HG03378 (cell line): Measurements from ENCODE around the gene PRRT1B.

Source experiments
- ATAC-seq: cut with Tn5 transposase; IDR thresholded peaks from one replicate; pipeline ENCODE4 v1.9.1; 2021; ENCODE audit warnings: mild to moderate bottlenecking, moderate library complexity; ENCODE audit not compliant: unreplicated experiment

Gene PRRT1B

DNA sequence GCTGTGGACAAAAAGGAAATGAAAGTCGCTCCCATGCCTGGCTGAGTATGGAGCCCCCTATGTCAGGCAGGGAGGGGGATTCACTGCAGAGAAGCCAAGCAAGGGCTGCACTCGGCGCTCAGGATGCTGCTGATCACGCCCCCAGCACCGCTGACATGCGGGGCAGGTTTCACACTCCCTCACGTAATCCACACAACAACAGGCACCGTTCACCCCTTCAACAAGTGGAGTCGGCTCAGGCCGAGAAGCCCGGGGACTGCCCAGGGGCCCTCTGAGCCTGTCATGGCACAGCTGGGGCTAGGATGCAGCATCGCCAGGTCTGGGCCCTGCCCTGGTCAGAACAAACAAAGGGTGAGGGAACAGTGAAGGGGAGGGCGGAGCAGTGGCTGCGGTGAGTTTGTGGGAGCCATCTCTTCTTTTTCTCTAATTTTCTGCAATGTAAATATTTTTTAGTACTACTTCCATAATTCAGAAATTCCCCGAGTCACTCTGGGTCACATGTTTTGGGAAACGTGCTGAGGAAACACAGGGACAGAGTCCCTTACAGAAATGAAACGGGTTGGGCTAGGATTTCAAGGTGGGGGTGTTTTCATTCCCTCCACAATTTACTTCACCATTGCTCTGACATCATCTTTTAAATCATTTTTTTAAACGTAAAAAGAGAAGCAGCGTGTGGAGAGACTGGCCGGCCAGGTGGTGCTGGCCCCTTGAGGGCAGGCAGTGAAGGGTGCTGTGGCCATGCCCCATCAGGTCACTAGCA is 49.8 kb downstream of the PRRT1B start:
- ATAC-seq = no peak

DNA sequence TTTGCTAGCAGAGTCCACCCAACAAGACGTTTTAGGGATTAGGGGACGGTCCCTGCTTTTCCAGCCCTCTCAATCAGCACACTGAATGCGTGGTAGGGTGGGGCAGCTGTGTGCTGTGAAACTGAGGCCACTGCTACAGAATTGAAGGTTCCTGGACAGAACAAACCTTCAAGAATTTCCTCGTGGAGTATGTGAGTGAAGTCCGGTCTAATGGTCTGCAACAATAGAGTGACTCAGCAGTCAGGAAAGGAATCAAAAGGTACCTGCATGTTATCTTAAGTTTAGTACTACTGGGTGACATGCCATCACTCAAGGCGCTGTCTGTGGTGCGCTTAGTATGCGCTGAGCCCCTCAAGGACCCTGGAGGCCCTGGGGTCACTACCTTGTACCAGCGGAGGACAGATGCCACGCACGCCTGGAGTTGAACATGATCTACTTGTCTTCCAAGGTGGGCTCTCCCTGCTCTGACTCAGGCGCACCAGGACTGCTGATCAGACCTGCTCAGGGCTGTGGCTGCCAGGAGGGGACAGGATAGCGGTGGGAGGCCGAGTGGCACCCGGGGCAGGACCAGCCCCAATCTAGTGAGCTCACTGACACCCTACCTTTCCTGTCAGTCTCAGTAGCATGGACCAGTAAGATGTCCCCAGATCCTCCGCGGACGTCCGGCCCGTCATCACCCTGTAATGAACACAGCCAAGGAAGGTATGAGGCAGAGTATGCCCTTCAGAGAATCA is 50.5 kb downstream of the PRRT1B start:
- no peak for ATAC-seq

DNA sequence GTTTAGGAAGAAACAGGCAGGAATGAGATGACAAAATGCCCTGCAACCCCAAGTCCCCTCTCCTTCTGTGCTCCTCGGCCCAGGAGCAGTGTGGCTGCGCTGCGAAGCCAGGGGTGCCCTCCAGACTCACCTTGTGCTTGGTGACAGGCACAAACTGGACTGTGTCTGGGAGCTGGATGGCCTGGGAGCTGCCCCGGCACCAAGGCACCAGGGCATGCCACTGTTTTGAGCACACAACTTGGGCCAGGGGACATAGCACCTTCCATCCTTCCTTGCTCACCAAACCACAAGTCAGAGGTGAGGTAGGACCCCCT is 51.1 kb downstream of the PRRT1B start:
- ATAC-seq = no peak

DNA sequence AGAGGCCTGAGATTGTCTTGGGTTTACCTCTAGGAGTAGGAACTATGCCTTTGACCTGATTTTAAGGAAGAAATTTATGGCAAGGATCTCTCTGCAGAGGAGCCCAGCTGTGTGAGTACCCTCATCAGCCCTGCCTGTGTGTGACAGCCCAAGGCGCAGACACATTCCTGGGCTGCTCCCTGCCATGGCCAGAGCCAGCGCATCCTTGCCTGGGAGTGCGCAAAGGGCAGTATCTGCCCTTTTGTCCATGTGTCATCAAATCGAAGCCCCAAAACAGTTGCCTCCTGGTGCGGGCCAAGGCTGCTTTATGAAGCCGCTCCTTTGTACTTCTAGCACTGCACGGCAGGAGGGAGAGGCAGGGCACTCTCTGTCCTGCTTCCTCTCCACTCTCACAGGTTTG is 51.9 kb downstream of the PRRT1B start:
- ATAC-seq = no peak

DNA sequence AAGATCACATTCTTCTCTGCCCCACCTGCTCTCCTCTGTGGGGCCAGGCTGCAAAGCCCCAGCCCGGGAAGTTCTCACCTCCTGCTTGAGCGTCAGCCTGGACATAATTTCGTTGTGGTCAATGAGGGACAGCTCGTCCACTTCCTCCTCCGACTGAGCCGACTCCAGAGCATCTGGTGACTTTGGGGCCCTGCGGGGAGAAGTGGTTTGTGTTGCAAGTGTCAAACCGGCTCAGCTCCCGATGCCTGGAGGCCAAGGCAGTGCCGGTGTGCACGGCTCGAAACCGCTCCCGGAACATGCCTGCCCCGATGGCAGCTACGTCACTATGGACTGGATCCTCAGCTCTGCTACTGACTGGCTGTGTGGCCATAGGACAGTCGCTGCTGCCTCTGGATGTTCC is 52.8 kb downstream of the PRRT1B start:
- ATAC-seq = no peak

DNA sequence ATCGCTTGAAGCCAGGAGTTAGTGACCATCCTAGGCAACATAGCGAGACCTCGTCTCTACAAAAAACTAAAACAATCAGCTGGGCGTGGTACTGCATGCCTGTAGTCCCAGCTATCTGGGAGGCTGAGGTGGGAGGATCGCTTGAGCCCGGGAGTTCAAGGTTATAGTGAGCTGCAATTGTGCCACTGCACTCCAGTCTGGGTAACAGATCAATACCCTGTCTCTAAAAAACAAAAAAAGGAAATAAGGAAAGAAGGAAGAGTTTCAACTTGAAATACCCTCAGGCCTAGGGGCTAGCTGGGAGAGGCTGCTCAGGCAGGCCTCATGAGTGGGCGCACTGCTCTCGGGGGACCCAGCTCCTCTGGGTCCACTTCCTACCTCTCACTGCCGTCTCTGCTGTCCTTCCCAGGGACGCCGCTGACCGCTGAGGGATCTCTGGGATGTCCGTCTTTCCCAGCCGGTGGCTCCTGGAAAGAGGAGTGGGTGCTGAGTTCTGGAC is 56.4 kb downstream of the PRRT1B start:
- no peak for ATAC-seq

DNA sequence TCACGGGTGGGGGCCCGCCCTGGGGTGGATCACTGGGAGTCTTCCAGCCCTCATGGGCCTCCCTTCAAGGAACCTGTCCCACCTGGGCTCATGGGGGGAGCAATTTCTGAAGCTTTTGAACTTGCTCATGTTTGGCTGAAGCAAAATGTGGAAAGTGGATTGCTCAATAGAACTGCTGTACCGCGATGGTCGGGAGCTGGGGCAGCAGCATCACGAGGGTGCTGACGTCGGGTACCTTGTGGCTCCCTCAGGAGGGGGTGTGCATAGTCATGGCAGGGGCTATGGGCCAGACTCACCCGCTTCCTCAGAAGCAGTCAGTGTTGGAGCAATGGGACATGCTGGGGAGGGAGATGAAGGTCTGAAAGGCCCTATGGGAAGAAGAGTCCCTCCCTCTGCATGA is 57.9 kb downstream of the PRRT1B start:
- no peak for ATAC-seq

DNA sequence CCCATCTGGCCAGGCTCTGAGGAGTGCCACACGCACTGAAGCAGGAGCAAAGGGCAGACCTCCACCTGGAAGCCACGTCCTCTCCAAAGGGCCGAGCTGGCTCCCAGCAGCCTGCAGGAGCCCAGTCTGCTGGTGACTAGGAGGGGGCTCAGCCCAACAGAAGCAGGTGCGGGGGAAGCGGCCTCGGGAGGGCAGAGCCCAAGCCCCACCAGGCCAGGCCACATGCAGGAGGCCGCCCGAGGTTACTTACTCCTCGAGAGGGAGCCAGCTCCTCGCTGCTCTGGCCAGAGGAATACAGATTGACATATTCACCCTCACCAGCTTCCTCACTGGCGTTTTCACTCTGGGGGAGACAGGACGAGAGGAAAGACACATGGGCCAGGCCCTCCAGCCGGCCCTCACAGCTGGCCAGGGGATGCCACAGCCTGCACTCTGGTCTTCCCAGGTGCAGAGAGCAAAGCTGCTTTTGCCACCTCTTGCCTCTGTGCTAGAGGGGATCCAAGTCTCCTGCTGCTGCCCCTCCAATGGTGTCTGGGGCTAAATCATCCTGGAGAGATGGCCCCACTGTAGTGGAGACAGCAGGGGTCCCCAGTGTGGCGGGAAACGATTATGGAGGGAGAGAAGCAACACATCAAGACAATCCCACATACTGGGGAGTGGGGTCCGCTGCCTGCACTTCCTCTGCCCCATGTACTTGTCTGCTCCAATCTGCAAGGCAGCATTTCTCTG is 58.6 kb downstream of the PRRT1B start:
- no peak for ATAC-seq

- no peak for ATAC-seq
Measured at GRCh38 chr9:131605770-131606590, 60.7 kb downstream of the PRRT1B start.

DNA sequence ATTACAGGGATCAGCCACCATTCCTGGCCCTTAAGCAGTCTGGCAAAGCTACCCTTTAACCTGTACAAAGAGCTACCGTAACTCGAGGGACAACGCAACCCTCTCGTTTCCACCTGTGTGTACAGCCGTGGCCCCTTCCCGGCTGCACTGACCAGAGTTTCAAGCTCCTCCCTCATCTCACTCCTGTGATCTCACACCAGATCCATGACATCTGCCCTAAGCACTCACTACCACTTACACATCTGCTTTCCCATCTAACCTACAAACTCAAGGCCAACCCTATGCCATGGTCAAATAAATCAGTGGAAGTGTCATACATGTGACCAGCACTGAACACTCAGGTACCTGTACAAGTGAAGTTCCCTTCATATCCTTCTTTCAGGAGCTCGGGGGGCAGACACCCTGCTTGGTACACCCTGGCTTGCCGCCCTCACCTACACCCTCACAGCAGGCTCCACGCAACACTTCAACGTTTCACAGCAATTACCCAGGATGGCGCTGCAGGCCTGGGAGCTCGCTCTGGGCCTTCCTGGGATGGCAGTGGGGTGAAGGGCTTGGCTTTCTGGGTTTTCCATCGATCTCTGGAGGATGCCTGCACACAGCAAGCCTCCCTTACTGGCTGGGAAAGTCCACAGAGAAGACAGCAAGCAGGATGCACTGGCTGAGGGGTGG is 61.7 kb downstream of the PRRT1B start:
- no peak for ATAC-seq

DNA sequence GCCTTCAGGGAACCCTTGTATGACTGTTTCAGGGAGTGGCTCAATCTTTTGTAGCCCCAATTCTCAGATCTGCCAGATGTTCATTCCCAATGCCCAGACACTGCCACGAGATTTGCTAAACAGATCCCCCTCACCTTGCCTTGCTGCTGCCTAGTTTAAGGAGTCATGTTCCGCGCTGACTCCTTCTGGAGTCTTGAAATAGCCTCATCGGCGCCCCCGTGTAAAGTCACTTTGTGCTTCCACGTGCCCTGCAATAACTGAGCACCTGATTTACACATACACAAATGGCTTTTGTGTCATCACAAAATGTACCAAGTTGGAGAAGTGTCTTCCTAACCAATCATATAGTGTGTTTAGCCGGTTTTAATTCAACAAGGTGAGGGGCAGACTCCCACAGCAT is 62.3 kb downstream of the PRRT1B start:
- ATAC-seq = no peak

GRCh38 chr9:131608493-131609037 is 63.2 kb downstream of the PRRT1B start:
- no peak for ATAC-seq
